ENCODE measurements around the gene LPIN1.

The LPIN1 gene

DNA sequence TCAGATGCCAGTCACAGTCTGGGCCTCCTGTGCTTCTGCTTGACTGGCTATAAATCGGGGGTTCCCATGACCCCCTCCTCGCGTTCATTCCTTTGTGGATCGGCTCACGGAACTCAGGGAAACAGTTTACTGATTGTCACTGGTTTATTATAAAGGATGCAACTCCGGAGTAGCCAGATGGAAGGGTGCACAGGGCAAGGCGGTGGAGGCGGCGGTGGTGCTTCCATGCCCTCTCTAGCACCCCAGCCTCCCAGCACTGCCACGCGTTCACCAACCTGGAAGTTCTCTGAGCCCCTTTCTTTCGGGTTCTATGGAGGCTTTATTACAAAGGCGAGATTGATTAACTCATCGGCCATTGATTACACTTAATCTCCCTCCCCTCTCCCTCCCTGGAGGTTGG is 15.6 kb downstream of the LPIN1 start:
- DNase-seq (ENCODE audit: low read depth), result no peak

DNA sequence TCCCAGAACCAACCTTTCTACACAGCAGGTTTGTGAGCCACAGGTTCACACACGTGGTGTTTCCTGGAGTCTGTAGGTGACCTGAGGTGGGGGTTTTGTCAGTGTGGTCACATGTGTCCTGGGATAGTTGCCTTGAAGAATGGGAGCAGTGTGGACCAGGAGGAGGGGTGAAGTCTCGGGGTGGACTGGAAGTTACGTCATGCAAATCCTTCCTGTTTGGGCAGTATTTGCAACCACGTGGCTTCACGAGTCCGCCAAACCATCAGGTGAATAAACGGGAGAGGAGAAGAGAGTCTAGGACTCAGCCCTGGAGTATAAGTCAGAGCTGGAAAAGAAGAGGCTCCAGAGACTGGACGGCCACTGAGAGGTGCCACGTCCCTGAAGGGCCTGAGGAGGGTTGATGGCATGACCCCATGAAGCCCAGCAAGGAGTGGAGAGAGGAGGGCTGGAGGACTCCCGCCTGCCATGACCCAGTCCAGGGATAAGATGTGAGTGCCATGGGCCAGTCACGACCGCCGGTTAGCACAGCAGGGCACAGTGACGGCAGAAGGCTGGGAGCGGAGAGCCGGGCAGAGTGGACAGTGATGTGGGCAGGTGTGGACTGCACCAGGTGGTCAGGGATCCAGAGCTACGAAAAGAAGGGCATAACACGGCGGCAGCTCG is 16.5 kb downstream of the LPIN1 start:
- no peak for DNase-seq (ENCODE audit: low read depth)

DNA sequence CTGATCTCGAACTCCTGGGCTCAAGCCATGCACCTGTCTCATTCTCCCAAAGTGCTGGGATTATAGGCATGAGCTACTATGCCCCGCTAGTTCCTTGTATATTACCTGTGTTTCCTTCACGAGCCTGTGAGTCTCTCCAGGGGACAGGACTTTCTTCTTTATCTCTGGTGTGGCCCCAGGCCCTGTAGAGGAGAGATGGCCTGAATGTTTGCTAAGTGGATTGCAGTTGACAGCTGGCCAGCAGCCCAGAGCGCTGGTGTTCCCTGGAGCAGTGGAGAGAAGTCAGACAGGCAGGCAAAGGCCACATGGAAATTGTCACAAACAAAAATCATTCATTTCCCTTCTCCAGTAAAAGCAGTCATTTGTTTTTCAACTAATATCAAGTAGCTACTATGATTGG is 17.9 kb downstream of the LPIN1 start:
- no peak for DNase-seq (ENCODE audit: low read depth)

GRCh38 chr2:11764920-11765319 is 18.5 kb downstream of the LPIN1 start:
- no peak for DNase-seq (ENCODE audit: low read depth)

GRCh38 chr2:11765501-11765900 is 19.1 kb downstream of the LPIN1 start:
- DNase-seq (ENCODE audit: low read depth), result no peak

DNA sequence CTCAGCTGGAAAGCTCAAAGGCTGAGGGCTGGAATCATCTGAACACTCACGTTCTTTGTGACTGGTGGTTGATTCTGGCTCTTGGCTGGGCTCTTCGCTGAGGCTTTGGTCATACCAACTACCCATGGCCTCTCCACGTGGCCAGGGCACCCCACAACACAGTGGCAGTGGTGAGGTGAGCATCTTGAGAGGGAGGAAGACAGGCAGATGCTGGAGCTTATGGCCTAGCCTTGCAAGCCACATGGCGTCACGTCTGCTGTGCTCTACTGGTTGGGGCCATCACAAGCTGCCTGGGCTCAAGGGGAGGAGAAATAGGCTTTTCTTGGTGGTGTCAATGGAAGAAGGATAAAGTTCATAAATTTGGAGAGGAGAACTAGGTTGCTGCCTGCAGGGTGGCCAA is 19.6 kb downstream of the LPIN1 start:
- DNase-seq (ENCODE audit: low read depth), result no peak

DNA sequence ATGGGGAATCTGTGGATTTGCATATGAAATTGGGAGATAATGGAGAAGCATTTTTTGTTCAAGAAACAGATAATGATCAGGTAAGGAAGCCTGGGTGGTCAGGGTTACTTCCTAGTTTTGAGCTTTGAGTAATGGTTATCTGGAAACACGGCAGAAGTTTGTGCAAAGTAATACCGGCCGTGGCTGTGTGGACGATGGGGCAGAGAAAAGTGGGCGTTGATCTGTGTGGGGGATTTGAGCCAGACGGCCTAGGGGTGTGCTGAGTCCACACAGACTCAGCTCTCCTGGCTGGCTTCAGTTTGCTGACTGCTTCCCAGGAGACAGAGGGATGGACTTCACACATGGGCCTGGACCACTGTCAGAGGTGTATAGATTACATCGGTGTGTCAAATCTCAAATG is 21.3 kb downstream of the LPIN1 start:
- DNase-seq (ENCODE audit: low read depth), result no peak

GRCh38 chr2:11768946-11769345 is 22.5 kb downstream of the LPIN1 start:
- DNase-seq (ENCODE audit: low read depth), result no peak

GRCh38 chr2:11769516-11769915 is 23.1 kb downstream of the LPIN1 start:
- DNase-seq (ENCODE audit: low read depth), result no peak

DNA sequence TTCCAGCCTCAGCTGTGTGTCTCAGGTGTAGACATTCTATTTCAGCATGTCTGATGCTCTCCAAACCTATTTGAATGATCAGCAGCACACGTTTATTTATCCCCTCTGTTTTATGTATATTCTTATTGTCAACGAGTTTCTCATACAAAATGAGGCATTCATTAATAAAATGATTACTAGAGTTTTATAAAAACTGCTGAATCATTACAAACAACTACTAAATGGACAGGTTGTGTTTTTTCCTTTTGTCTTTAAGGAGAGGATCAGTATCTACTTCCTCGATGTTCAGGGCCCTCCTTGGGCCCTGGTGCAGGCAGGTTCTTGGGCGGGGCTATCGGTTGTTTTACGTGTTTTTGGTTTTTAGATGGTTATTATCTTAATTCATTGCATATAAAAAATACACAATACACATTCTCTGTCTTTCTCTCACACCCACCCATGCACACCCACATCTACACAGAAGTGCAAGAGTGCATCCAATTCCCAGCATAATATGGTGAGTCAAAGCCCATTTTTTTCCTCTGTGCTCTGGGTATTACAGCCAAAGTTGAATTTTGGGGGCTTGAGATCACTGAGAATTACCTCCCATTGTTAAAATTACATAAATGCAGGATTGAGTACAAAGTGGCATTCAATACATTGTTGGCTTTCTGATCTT is 24.2 kb downstream of the LPIN1 start:
- no peak for DNase-seq (ENCODE audit: low read depth)

DNA sequence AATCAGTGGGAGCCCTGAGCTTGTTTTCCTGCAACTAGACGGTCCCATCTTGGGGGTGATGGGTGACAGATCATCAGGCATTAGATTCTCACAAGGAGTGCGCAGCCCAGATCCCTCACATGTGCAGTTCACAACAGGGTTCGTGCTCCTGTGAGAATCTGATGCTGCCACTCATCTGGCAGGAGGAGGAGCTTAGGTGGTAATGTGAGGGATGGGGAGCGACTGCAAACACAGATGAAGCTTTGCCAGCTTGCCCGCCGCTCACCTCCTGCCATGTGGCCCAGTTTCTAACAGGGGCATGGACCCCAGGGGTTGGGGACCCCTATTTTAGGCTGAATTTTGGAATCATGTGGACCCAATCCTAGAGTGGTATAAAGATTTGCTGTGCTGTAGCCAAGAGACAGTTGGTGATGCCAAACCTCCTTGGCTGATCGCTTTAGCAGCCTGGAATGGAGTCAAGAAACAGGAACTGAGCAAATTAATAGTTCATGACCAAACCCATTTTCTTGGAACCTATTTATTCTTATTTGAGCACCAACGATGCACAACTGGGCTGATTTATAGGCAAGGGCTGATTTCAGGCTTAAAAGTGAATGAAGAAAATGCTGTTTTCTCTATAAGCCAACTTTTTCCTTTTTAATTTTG is 25.7 kb downstream of the LPIN1 start:
- DNase-seq (ENCODE audit: low read depth), result no peak

DNA sequence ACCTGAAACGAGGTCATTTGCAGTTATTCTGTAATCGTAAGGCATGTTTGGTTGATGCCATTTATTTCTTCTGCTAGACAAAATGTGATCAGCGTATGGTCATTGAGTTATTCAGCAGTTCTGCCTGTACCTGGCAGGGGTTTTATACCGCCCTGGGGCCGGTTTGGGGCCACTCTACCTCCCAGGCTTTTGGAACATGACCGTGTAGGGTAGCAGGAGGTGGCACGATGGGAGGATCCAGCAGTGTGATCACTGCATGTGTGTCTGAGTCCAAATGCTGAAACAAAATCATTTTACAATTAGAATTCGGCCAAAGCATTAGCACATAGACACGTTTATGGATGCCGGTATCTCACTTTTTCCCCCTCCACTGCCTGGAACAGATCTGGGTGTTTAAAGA is 26.7 kb downstream of the LPIN1 start:
- DNase-seq (ENCODE audit: low read depth), result no peak

DNA sequence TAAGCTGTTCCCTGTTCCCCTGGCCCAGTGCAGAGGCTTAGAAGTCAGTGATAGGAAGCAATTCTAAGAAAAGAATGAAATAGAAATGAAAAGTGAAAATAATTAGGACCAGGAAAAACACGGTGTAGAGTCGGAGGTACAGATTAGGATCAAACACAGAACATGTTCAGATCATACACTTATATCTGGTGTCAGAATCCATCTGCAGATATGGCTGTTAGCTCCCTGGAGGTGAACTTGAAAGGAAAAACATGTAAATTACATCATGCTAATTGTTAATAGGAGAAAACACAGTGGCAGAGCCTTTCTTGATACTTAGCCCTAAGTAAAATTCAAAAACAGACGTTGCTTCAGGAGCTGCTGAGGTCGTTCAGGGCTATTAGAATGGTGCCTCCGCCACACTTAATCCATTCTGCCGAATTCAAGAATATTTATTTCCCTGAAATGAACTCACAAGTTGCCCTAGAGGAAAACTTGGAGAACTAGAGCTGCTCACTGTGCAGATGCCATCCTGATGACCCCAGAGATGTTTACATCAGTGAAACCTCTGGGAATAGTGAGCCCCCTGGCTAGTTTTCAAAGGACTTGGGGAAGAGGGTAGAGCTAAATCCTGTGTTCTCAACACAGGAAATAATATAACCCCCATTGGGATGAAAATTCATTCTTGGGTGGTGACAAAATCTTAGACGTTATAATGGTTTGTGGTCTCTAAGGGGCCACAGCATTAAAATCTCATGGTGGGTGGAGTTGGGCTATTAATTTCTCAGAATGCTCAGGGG is 27.5 kb downstream of the LPIN1 start:
- peak; percentile 48 for DNase-seq (ENCODE audit: low read depth)

DNA sequence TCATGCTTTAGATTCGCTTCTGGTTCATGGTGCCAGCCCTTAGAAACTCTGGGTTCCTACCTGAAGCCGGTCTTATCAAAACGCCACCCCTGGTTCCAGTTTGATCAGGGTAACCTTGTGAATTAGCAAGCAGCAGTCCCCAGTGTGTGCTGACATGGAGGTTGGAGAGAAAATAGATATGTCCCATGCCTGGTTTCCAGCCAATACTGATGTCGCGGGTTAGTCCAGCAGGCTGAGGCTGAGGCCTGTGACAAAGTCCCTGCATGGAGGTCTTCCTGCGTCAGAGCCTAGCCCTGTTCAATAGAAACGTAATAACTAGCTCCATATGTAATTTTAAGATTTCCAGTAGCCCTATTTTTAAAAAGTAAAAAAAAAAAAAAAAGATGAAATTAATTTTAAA is 28.2 kb downstream of the LPIN1 start:
- no peak for DNase-seq (ENCODE audit: low read depth)

GRCh38 chr2:11775384-11775783 is 29.0 kb downstream of the LPIN1 start:
- DNase-seq (ENCODE audit: low read depth), result peak; percentile 68

DNA sequence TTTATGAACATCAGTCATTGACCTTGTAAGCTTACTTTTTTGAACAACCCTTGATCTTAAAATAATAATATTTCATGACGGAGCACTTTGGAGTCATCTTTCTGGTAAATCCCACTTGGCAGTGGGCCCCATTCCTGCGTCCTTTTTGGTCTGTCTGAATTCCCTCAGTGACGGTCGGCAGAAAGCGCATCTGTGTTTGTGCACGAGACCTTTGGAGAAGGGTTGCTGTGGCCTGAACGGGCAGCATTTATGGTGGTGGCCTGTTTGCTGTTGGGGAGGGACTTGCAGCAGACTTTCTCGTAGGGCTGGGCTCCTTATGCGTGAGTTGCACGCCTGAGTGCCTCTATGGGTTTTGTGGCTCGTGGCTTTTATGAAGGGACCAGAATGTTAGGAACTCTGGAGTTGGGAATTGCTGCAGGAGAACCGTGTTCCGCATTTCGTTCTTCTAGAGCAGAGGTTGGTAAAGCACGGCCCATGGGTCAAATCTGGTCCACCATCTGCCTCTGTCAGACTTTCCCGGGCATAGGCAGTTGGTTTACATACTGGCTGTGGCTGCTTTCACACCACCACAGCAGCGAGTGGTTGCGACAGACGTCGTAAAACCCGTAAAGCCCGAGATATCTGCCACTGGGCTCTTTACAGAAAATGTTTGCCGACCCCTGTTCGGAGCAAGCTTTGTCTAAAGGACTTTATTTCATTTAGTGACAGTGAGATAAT is 30.8 kb downstream of the LPIN1 start:
- no peak for DNase-seq (ENCODE audit: low read depth)

- DNase-seq (ENCODE audit: low read depth), result no peak
Measured at GRCh38 chr2:11777886-11778415, 31.5 kb downstream of the LPIN1 start.

DNA sequence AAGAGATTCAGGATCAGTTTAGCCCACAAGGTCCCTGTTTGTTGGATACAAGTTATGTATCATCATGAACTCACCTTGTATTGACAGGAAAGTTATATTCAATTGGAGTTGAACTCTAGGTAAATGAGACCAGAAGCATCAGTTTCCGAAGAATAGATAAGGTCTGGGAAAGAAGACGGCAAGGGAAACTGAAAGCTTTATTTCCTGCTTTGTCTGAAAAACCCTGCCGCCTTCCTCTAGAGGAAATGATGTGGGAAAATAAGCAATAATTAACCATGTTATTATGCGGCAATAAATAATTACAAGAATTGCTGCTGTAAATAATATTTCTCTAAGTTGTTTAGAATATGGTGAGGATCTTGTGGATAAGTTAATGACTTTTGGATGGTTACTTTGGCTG is 32.0 kb downstream of the LPIN1 start:
- DNase-seq (ENCODE audit: low read depth), result no peak

DNA sequence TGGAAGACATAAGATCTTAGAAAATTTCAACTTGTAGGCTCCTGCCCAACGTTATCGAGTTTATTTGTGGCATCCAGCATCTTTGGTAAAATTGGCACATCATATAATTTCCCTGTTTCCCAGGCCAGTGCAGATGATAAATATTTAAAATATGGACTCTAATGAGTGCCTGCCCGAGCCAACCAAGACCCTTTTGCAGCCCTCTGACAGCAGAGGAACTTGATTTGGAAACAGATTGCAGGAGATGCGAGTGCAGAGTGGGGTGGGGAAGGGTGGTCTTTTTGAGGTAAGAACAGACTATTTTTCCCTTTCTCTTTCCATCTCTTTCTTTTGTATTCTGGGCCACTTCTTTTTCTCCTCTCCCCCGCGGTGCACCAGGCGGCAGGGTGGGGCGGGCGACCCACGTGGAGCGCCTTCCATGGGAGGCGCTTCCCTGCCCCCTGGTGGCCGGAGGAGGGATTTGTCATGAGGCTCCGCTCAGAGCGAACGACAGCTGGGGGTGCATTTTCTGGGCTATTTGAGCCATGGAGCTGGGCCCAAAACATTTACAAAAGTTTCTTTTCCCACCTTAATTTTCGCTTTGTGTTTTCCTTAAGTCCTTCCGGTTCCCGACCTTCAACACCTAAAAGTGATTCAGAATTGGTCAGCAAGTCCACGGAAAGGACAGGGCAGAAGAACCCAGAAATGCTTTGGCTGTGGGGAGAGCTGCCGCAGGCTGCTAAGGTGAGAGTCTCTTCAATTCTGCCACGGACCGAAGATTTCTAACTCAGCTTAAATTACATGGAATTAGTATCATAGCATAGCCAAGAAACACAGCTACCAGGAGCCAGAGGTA is 32.7 kb downstream of the LPIN1 start:
- peak; percentile 77 for DNase-seq (ENCODE audit: low read depth)

GRCh38 chr2:11781602-11782001 is 35.2 kb downstream of the LPIN1 start:
- no peak for DNase-seq (ENCODE audit: low read depth)

GRCh38 chr2:11784280-11784679 is 37.8 kb downstream of the LPIN1 start:
- DNase-seq (ENCODE audit: low read depth), result no peak

Data from ELR (cell line).